ACC112 (cell line): ENCODE data around the gene CACTIN.

ENCODE experiments used
- H2AFZ ChIP-seq: fragments of 200-600 bp; sonication (generic); one replicate; pipeline ENCODE4 v1.6.0; 2017; ENCODE audit warnings: antibody characterized with exemption, low read length; ENCODE audit not compliant: unreplicated experiment
- H3K27ac ChIP-seq: fragments of 200-600 bp; sonication (generic); 2 replicates; pipeline ENCODE4 v1.5.1; 2014; ENCODE audit warnings: low read depth, mild to moderate bottlenecking, antibody characterized with exemption, low read length, moderate library complexity
- H3K27me3 ChIP-seq: fragments of 200-600 bp; sonication (generic); 2 replicates; pipeline ENCODE4 v1.6.1; 2014; ENCODE audit warnings: mild to moderate bottlenecking, antibody characterized with exemption, low read length, moderate library complexity, mixed read lengths; ENCODE audit not compliant: insufficient read depth
- H3K36me3 ChIP-seq: fragments of 200-600 bp; sonication (generic); 2 replicates; pipeline ENCODE4 v1.6.1; 2016; ENCODE audit warnings: mild to moderate bottlenecking, antibody characterized with exemption, low read length, moderate library complexity, mixed read lengths; ENCODE audit not compliant: insufficient read depth
- H3K4me1 ChIP-seq: fragments of 200-600 bp; sonication (generic); one replicate; pipeline ENCODE4 v1.6.1; 2016; ENCODE audit warnings: low read length, mixed read lengths; ENCODE audit not compliant: insufficient read depth, unreplicated experiment, control insufficient read depth
- H3K4me3 ChIP-seq: fragments of 200-600 bp; sonication (generic); 2 replicates; pipeline ENCODE4 v1.5.1; 2014; ENCODE audit warnings: mild to moderate bottlenecking, low read depth, low read length
- H3K79me2 ChIP-seq: fragments of 200-600 bp; sonication (generic); one replicate; pipeline ENCODE4 v1.6.0; 2016; ENCODE audit warnings: low read length; ENCODE audit not compliant: control insufficient read depth, unreplicated experiment, insufficient read depth

CACTIN gene

GRCh38 chr19:3643674-3644313 is 17.2 kb upstream of the CACTIN start:
- no peak overlapping the region for H2AFZ ChIP-seq
- H3K4me1 ChIP-seq: no peaks in the 10 kb centered on the region
- no peak overlapping the region for H3K27ac ChIP-seq
- no peaks in the 10 kb centered on the region for H3K27me3 ChIP-seq
- no peak overlapping the region for H3K4me3 ChIP-seq
- no peaks in the 10 kb centered on the region for H3K36me3 ChIP-seq
- no peaks in the 10 kb centered on the region for H3K79me2 ChIP-seq

DNA sequence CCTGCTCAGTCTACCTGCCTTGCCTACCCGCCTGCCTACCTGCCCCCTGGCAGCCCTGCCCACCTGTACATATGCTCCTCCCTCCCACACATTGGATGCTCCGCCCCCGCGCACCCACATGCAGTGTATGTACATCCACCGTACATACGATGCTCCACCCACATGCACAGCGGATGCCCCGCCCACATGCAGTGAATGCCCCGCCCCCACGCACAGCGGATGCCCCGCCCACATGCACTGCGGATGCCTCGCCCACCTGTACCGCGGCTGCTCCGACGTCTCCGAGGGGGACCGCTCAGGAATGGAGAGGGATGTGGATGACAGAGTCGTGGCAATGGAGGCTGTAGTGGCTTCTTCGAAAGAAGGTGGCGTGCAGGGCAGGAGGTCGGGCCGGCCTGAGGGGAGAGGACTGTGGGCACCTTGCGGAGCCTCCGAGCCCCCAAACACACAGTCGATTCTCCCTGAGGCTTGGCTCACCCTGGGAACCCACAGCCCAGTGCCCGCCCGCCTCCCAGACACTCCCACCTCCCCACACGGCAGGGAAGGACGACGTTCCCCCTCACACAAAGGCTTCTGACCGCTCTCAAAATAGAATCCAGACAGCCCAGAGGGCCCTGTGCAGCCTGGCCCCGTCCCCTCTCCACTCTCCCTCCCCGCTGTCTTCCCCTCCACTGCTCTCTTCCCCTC is 16.5 kb upstream of the CACTIN start:
- no peaks in the 10 kb centered on the region for H3K36me3 ChIP-seq
- no peaks in the 10 kb centered on the region for H3K27me3 ChIP-seq
- no peak overlapping the region for H2AFZ ChIP-seq
- no peaks in the 10 kb centered on the region for H3K4me1 ChIP-seq
- no peaks in the 10 kb centered on the region for H3K79me2 ChIP-seq
- no peak overlapping the region for H3K27ac ChIP-seq
- H3K4me3 ChIP-seq: no peak overlapping the region

GRCh38 chr19:3642296-3642695 is 15.7 kb upstream of the CACTIN start:
- Histone ChIP-seq H3K4me3 (no peak overlapping the region), H2AFZ (no peak overlapping the region), H3K4me1 (no peaks in the 10 kb centered on the region), H3K79me2 (no peaks in the 10 kb centered on the region), H3K27ac (no peak overlapping the region), H3K27me3 (no peaks in the 10 kb centered on the region), H3K36me3 (no peaks in the 10 kb centered on the region)

DNA sequence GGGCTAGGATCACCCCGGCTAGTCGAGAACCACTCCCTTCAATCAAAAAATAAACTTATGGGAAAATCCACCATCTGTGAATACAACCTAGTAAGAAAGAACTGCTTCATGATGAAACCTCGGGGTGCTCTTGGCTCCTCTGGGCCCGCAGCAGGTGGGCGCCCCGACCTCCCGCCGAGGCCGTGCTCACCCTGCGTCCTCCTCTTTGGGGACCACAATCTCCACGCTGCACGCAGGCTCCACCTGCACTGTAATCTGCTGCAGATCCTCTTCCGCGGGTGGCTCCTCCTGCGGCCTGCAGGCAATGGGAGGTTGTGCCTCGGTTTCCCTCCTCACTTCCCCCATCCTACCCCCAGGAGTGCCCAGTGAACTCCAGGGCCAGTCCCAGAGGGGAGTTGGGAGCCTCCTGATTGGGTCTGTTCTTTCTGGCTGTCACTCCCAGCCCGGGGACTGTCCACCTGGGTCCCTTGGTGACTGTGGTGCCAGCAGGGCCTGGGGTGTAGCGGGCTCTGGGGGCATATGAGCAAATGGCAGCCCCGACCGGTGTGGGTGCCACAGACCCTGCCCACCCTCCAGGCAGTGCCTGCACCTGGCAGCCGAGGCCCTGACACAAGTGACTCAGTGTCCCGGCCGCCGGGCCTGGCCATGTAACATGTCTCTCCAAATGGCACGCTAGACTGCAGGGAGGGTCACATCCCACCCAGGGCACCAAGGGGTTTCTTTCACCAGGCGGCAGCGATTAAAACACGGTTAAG is 15.1 kb upstream of the CACTIN start:
- no peak overlapping the region for H3K4me3 ChIP-seq
- H2AFZ ChIP-seq: no peak overlapping the region
- no peak overlapping the region for H3K27ac ChIP-seq
- no peaks in the 10 kb centered on the region for H3K4me1 ChIP-seq
- H3K79me2 ChIP-seq: no peaks in the 10 kb centered on the region
- no peaks in the 10 kb centered on the region for H3K27me3 ChIP-seq
- H3K36me3 ChIP-seq: no peaks in the 10 kb centered on the region

DNA sequence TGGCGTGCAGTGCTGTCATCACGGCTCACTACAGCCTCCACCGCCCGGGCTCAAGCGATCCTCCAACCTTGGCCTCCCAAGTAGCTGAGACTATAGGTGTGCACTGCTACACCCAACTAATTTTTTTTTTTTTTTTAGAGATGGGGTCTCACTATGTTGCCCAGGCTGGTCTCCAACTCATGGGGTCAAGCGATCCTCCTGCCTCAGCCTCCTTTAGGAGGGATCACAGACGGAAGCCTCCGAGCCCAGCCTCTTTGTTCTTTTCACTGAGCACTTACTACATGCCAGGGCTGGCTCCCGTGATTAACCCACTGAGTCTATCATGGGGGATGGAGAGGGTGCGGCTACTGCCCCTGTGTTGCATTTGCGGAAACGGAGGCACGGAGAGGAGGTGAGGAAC is 12.9 kb upstream of the CACTIN start:
- Histone ChIP-seq H3K79me2 (no peaks in the 10 kb centered on the region), H3K4me1 (no peaks in the 10 kb centered on the region), H3K4me3 (no peak overlapping the region), H2AFZ (no peak overlapping the region), H3K36me3 (no peaks in the 10 kb centered on the region), H3K27me3 (no peaks in the 10 kb centered on the region), H3K27ac (no peak overlapping the region)

- Histone ChIP-seq H2AFZ (no peak overlapping the region), H3K27ac (no peak overlapping the region), H3K4me1 (no peaks in the 10 kb centered on the region), H3K79me2 (no peaks in the 10 kb centered on the region), H3K36me3 (no peaks in the 10 kb centered on the region), H3K4me3 (no peak overlapping the region), H3K27me3 (no peaks in the 10 kb centered on the region)
Measured at GRCh38 chr19:3638208-3639193, 11.9 kb upstream of the CACTIN start.

- H3K4me1 ChIP-seq: no peaks in the 10 kb centered on the region
- H2AFZ ChIP-seq: no peak overlapping the region
- H3K36me3 ChIP-seq: no peaks in the 10 kb centered on the region
- no peaks in the 10 kb centered on the region for H3K79me2 ChIP-seq
- no peaks in the 10 kb centered on the region for H3K27me3 ChIP-seq
- no peak overlapping the region for H3K27ac ChIP-seq
- H3K4me3 ChIP-seq: no peak overlapping the region
Measured at GRCh38 chr19:3637621-3638020, 11.0 kb upstream of the CACTIN start.

DNA sequence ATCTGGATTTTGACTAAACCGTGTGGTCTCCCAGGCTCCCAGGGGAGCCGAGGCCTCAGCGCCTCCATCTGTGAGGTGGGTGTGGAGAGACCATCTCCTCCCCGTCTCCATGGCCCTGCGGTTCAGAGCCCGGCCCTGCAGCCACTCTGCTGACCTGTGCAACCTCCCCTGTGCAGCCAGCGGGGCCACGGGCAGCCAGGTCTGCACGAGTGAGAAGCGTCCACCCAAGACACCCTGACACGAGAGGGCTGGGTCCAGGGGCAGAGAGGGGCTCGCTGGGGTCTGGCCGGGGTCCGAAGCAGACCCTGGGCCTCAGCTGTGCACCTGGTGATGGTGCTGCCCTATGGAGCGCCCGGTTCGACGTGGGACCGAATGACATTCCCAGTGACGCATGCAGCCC is 10.4 kb upstream of the CACTIN start:
- H3K79me2 ChIP-seq: no peaks in the 10 kb centered on the region
- no peaks in the 10 kb centered on the region for H3K4me1 ChIP-seq
- H3K27me3 ChIP-seq: no peaks in the 10 kb centered on the region
- no peaks in the 10 kb centered on the region for H3K36me3 ChIP-seq
- no peak overlapping the region for H2AFZ ChIP-seq
- H3K4me3 ChIP-seq: no peak overlapping the region
- no peak overlapping the region for H3K27ac ChIP-seq

- Histone ChIP-seq H3K27ac (no peak overlapping the region), H3K79me2 (no peaks in the 10 kb centered on the region), H3K36me3 (no peaks in the 10 kb centered on the region), H3K4me1 (no peaks in the 10 kb centered on the region), H3K27me3 (no peaks in the 10 kb centered on the region), H2AFZ (no peak overlapping the region), H3K4me3 (no peak overlapping the region)
Measured at GRCh38 chr19:3636506-3636905, 9.9 kb upstream of the CACTIN start.

GRCh38 chr19:3634496-3635045 is 8.0 kb upstream of the CACTIN start:
- Histone ChIP-seq H3K4me3 (no peak overlapping the region), H3K27ac (no peak overlapping the region), H3K36me3 (no peaks in the 10 kb centered on the region), H3K27me3 (no peaks in the 10 kb centered on the region), H3K79me2 (no peaks in the 10 kb centered on the region), H3K4me1 (no peaks in the 10 kb centered on the region), H2AFZ (no peak overlapping the region)
